Smooth muscle cell (in vitro differentiated cells): Measurements from ENCODE around the gene DGKB. TPM values are rescaled to one million over a fixed set of nuclear protein-coding genes. Genes with fewer than 3 reads are reported as not detected.

Source experiments
- DNase-seq: peaks from one replicate; lab custom pipeline; 2025; ENCODE audit not compliant: unreplicated experiment; lab: John Stamatoyannopoulos, UW
- H2AFZ ChIP-seq: fragments of 200-600 bp; sonication (generic); 2 replicates; pipeline ENCODE4 v1.6.0; 2016; ENCODE audit warnings: antibody characterized with exemption, low read depth, mild to moderate bottlenecking
- H3F3A ChIP-seq: fragments of 200-600 bp; sonication (generic); 2 replicates; pipeline ENCODE4 v1.6.0; 2017; ENCODE audit warnings: antibody characterized with exemption, low read depth
- H3K27ac ChIP-seq: fragments of 200-600 bp; sonication (generic); 2 replicates; pipeline ENCODE4 v1.5.1; 2016; ENCODE audit warnings: low read depth, mild to moderate bottlenecking
- H3K27me3 ChIP-seq: fragments of 200-600 bp; sonication (generic); 2 replicates; pipeline ENCODE4 v1.6.1; 2016; ENCODE audit warnings: low read depth, mild to moderate bottlenecking
- H3K36me3 ChIP-seq: fragments of 200-600 bp; sonication (generic); 2 replicates; pipeline ENCODE4 v1.5.1; 2016; ENCODE audit warnings: low read depth
- H3K4me1 ChIP-seq: fragments of 200-600 bp; sonication (generic); 2 replicates; pipeline ENCODE4 v1.5.1; 2016; ENCODE audit warnings: low read depth
- H3K4me2 ChIP-seq: fragments of 200-600 bp; sonication (generic); 2 replicates; pipeline ENCODE4 v1.6.0; 2016; ENCODE audit warnings: mild to moderate bottlenecking
- H3K4me3 ChIP-seq: fragments of 200-600 bp; sonication (generic); 2 replicates; pipeline ENCODE4 v1.5.1; 2016; ENCODE audit warnings: mild to moderate bottlenecking
- H3K79me2 ChIP-seq: fragments of 200-600 bp; sonication (generic); 2 replicates; pipeline ENCODE4 v1.6.0; 2016; ENCODE audit warnings: low read depth, mild to moderate bottlenecking
- H3K9ac ChIP-seq: fragments of 200-600 bp; sonication (generic); 2 replicates; pipeline ENCODE4 v1.6.0; 2016; ENCODE audit warnings: low read depth
- H3K9me3 ChIP-seq: fragments of 200-600 bp; sonication (generic); replicated peaks from 2 replicates; pipeline ENCODE4 v1.5.1; 2016; ENCODE audit warnings: low read depth
- H4K20me1 ChIP-seq: fragments of 200-600 bp; sonication (generic); 2 replicates; pipeline ENCODE4 v1.6.0; 2016; ENCODE audit warnings: low read depth
- CTCF ChIP-seq: fragments of 200-600 bp; sonication (generic); IDR thresholded peaks from 2 replicates; pipeline ENCODE4 v1.5.1; 2017; ENCODE audit warnings: borderline replicate concordance, mild to moderate bottlenecking, antibody characterized with exemption; ENCODE audit not compliant: insufficient read depth, poor library complexity, severe bottlenecking
- WGBS: methylation state at CpG from one replicate; pipeline ENCODE4 v1.1.7; 2016; ENCODE audit warnings: low lambda C conversion rate; 5-methylcytosine and 5-hydroxymethylcytosine counted together
- polyA plus RNA-seq: library from polyadenylated mRNA; unstranded; fragments of >200 nt; fragmentation: Nextera tagmentation; extraction: Ambion mirVana; gene quantifications from 2 replicates; pipeline ENCODE4 v1.2.1, GENCODE V29; 2016
- total RNA-seq: library from RNA; depleted of rRNA; stranded (reverse); fragments of >200 nt; gene quantifications from 2 replicates; pipeline ENCODE4 v1.2.3, GENCODE V29; 2014

DGKB gene
- total and polyA plus RNA-seq, 2 experiments from 2014 or later = not detected

DNA sequence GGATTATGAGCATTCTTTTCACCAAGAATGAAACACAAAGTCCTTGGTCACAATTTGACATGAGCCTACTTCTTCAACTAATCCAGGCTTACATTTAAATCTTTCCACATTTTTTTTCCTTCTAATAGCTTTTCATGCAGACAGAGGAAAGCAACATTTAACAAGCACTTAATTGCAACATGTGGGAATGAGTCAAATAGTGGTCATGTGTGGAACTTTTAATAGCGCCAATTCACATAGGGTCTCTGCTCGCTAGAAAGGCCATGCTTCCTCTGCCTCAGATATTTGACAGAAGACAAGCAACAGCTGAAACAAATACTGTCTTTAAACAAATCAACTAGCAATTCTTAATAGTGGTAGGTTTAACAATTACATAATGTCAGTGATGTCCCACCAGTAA is 627.2 kb downstream of the DGKB start:
- no peak for DNase-seq
- Histone ChIP-seq H3K9ac (no peak overlapping the region), H3K27me3 (no peaks in the 10 kb centered on the region), H3K4me1 (peaks cover 28% of the 10 kb centered on the region), H3K4me3 (no peak overlapping the region), H3F3A (peaks cover 8% of the 10 kb centered on the region), H2AFZ (no peak overlapping the region), H3K36me3 (no peaks in the 10 kb centered on the region), H3K9me3 (no peaks in the 10 kb centered on the region), H3K27ac (peak overlapping the region; percentile 54), H3K79me2 (no peaks in the 10 kb centered on the region), H3K4me2 (peak overlapping the region; percentile 58), H4K20me1 (no peaks in the 10 kb centered on the region)
- 9% methylated on average over 2 of the region's 2 CpGs for WGBS
- TF ChIP-seq CTCF = no peak

GRCh38 chr7:14271441-14271840 is 631.1 kb downstream of the DGKB start:
- Histone ChIP-seq H2AFZ (no peak overlapping the region), H3K79me2 (no peaks in the 10 kb centered on the region), H3K4me3 (no peak overlapping the region), H3K27me3 (no peaks in the 10 kb centered on the region), H3K36me3 (no peaks in the 10 kb centered on the region), H3K4me1 (peaks cover 38% of the 10 kb centered on the region), H3K4me2 (no peak overlapping the region), H3K9ac (no peak overlapping the region), H3K9me3 (no peaks in the 10 kb centered on the region), H4K20me1 (no peaks in the 10 kb centered on the region), H3F3A (peaks cover 8% of the 10 kb centered on the region), H3K27ac (no peak overlapping the region)
- TF ChIP-seq CTCF = no peak
- 90% methylated on average over 3 of the region's 3 CpGs for WGBS
- DNase-seq = no peak

DNA sequence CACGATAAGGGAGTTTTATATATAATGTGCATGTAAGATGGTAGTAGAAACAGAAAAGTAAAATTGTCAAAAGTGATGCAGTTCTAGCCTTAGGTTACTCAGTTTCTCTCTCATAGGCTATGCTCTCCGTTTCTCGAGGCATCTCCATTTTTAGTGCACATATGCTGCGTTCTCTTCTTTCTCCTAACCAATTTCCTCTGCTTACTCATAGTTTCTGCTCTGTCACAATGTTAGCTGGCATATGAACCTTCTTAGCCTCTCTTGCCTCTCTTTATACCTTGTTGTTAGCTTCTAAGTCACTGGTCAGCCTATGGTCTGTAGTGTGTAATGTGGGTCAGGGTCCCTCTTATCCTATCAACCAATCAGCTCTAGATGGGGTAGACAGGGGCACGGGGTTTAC is 632.5 kb downstream of the DGKB start:
- peak overlapping the region; percentile 94 for H2AFZ ChIP-seq
- H3K4me3 ChIP-seq = no peak overlapping the region
- no peak for TF ChIP-seq CTCF
- H3K9me3 ChIP-seq = no peaks in the 10 kb centered on the region
- no peak overlapping the region for H3K9ac ChIP-seq
- H3K27me3 ChIP-seq = no peaks in the 10 kb centered on the region
- no peaks in the 10 kb centered on the region for H3K79me2 ChIP-seq
- WGBS = 68% methylated on average over 5 of the region's 5 CpGs
- H4K20me1 ChIP-seq = no peaks in the 10 kb centered on the region
- DNase-seq = no peak
- H3K4me2 ChIP-seq = peak overlapping the region; percentile 49
- no peaks in the 10 kb centered on the region for H3F3A ChIP-seq
- H3K4me1 ChIP-seq = peaks cover 28% of the 10 kb centered on the region
- no peaks in the 10 kb centered on the region for H3K36me3 ChIP-seq
- peak overlapping the region; percentile 47 for H3K27ac ChIP-seq

- DNase-seq = no peak
- Histone ChIP-seq H3K9me3 (no peaks in the 10 kb centered on the region), H3K27ac (no peak overlapping the region), H3F3A (no peaks in the 10 kb centered on the region), H3K9ac (no peak overlapping the region), H4K20me1 (no peaks in the 10 kb centered on the region), H3K4me1 (peaks cover 3% of the 10 kb centered on the region), H2AFZ (no peak overlapping the region), H3K4me2 (no peak overlapping the region), H3K79me2 (no peaks in the 10 kb centered on the region), H3K27me3 (no peaks in the 10 kb centered on the region), H3K36me3 (no peaks in the 10 kb centered on the region), H3K4me3 (no peak overlapping the region)
- TF ChIP-seq CTCF = no peak
Measured at GRCh38 chr7:14260011-14260410, 642.5 kb downstream of the DGKB start.
